Loucy (cell line): ENCODE data around the gene SH3RF3.

Experiments
- H2AFZ ChIP-seq: fragments of 200-600 bp; sonication (generic); 2 replicates; pipeline ENCODE4 v1.6.0; 2016; ENCODE audit warnings: antibody characterized with exemption, mild to moderate bottlenecking, low read length, moderate library complexity
- H3F3A ChIP-seq: fragments of 200-600 bp; 2 replicates; pipeline ENCODE4 v1.6.0; 2016; ENCODE audit warnings: antibody characterized with exemption, low read depth, mild to moderate bottlenecking
- H3K27me3 ChIP-seq: fragments of 200-600 bp; sonication (generic); 2 replicates; pipeline ENCODE4 v1.6.1; 2014; ENCODE audit warnings: low read length, mild to moderate bottlenecking; ENCODE audit not compliant: insufficient read depth, poor library complexity, severe bottlenecking
- H3K36me3 ChIP-seq: fragments of 200-600 bp; sonication (generic); 2 replicates; pipeline ENCODE4 v1.6.1; 2016; ENCODE audit warnings: low read length; ENCODE audit not compliant: insufficient read depth
- H3K4me1 ChIP-seq: fragments of 200-600 bp; sonication (generic); 2 replicates; pipeline ENCODE4 v1.5.1; 2014; ENCODE audit warnings: low read length, mild to moderate bottlenecking; ENCODE audit not compliant: insufficient read depth, poor library complexity, severe bottlenecking
- H3K4me2 ChIP-seq: fragments of 200-600 bp; sonication (generic); 2 replicates; pipeline ENCODE4 v1.6.0; 2014; ENCODE audit warnings: antibody characterized with exemption, low read length, low read depth, mild to moderate bottlenecking; ENCODE audit not compliant: poor library complexity, severe bottlenecking
- H3K4me3 ChIP-seq: fragments of 200-600 bp; sonication (generic); 2 replicates; pipeline ENCODE4 v1.5.1; 2014; ENCODE audit warnings: low read length, mild to moderate bottlenecking, mixed read lengths; ENCODE audit not compliant: poor library complexity, severe bottlenecking
- H3K79me2 ChIP-seq: fragments of 200-600 bp; sonication (generic); 2 replicates; pipeline ENCODE4 v1.6.1; 2014; ENCODE audit warnings: low read length; ENCODE audit not compliant: insufficient read depth
- H3K9ac ChIP-seq: fragments of 200-600 bp; sonication (generic); 2 replicates; pipeline ENCODE4 v1.6.0; 2014; ENCODE audit warnings: mild to moderate bottlenecking, low read depth, low read length, moderate library complexity; ENCODE audit not compliant: poor library complexity, severe bottlenecking
- H3K9me2 ChIP-seq: fragments of 200-600 bp; sonication (generic); replicated peaks from 2 replicates; pipeline ENCODE4 v1.6.1; 2016; ENCODE audit warnings: low read depth, low read length, mixed read lengths
- H3K9me3 ChIP-seq: fragments of 200-600 bp; sonication (generic); 2 replicates; pipeline ENCODE4 v1.6.1; 2014; ENCODE audit warnings: mild to moderate bottlenecking, antibody characterized with exemption, low read length, low read depth; ENCODE audit not compliant: insufficient read depth
- H4K20me1 ChIP-seq: fragments of 200-600 bp; sonication (generic); 2 replicates; pipeline ENCODE4 v1.6.0; 2014; ENCODE audit warnings: antibody characterized with exemption, low read length, mild to moderate bottlenecking; ENCODE audit not compliant: insufficient read depth, poor library complexity, severe bottlenecking
- EZH2phosphoT487 ChIP-seq: fragments of 200-600 bp; IDR thresholded peaks from 2 replicates; pipeline ENCODE4 v1.6.1; 2018; ENCODE audit warnings: antibody characterized with exemption, mild to moderate bottlenecking, moderate library complexity, borderline replicate concordance
- TF ChIP-seq, protein P1 (sequence below): fragments of 200-600 bp; sonication (generic); conservative IDR thresholded peaks from 2 replicates; pipeline ENCODE4 v1.5.1; 2014; ENCODE audit warnings: mild to moderate bottlenecking, antibody characterized with exemption, low read length

Gene SH3RF3

DNA sequence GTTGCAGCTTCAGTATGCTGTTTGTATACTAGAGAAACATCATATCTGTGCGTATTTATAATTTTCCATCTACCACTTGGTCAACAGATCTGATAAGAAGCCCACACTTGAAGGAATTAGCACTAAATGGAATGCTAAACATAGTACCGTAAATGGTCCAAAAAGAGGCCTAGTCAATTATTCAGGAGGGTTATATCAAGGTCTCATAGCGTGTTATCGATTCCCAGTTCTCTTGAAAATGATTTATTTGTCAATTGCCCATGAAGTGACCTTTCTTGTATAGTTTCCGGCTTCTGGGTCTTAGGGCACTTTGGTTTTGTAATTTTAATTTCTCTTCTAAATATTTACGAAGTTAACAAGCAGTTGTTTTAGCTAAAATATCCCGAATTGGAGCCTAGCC, 18.4 kb downstream of the SH3RF3 start:
- H3K4me1 ChIP-seq, result peaks cover 59% of the 10 kb centered on the region
- H3F3A ChIP-seq, result no peaks in the 10 kb centered on the region
- TF ChIP-seq EZH2phosphoT487, result no peak
- TF ChIP-seq, protein P1, sequence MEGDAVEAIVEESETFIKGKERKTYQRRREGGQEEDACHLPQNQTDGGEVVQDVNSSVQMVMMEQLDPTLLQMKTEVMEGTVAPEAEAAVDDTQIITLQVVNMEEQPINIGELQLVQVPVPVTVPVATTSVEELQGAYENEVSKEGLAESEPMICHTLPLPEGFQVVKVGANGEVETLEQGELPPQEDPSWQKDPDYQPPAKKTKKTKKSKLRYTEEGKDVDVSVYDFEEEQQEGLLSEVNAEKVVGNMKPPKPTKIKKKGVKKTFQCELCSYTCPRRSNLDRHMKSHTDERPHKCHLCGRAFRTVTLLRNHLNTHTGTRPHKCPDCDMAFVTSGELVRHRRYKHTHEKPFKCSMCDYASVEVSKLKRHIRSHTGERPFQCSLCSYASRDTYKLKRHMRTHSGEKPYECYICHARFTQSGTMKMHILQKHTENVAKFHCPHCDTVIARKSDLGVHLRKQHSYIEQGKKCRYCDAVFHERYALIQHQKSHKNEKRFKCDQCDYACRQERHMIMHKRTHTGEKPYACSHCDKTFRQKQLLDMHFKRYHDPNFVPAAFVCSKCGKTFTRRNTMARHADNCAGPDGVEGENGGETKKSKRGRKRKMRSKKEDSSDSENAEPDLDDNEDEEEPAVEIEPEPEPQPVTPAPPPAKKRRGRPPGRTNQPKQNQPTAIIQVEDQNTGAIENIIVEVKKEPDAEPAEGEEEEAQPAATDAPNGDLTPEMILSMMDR, result no peak
- no peak overlapping the region for H3K9ac ChIP-seq
- H3K79me2 ChIP-seq, result peaks cover 78% of the 10 kb centered on the region
- H3K36me3 ChIP-seq, result no peaks in the 10 kb centered on the region
- no peak overlapping the region for H3K4me2 ChIP-seq
- no peaks in the 10 kb centered on the region for H4K20me1 ChIP-seq
- H3K9me2 ChIP-seq, result no peaks in the 10 kb centered on the region
- H3K27me3 ChIP-seq, result no peaks in the 10 kb centered on the region
- no peak overlapping the region for H3K4me3 ChIP-seq
- H2AFZ ChIP-seq, result no peak overlapping the region
- no peaks in the 10 kb centered on the region for H3K9me3 ChIP-seq

DNA sequence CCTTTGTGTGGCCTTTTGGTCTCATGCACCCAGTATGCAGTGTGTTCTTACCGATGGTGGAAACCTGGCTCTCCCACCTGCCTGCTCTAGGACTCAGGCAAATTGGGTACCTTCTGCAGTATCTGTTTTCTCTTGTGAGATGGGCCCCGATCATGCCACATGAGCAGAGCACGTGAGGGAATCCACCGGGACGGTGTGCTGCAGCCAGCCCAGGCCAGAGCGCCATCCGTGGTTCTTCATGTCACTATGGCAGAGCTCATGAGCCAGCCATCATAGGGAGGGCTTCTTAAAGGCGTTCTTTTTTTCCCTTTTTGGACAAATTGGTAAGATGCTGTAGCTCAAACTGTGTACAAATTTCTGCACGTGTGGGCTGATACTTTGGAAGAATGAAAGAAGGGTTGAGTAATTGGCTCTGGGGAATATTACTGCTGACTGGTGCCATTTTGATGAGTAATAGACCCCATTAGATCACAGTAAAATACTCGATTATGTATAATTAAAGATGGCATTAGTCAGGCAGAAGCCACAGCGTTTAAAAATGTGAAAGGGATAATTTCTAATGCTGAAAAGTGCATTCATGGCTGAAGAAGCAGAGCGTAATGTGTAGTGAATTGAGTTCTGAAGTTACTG, 19.2 kb downstream of the SH3RF3 start:
- Histone ChIP-seq H3K4me2 (no peak overlapping the region), H3K79me2 (peaks cover 76% of the 10 kb centered on the region)

DNA sequence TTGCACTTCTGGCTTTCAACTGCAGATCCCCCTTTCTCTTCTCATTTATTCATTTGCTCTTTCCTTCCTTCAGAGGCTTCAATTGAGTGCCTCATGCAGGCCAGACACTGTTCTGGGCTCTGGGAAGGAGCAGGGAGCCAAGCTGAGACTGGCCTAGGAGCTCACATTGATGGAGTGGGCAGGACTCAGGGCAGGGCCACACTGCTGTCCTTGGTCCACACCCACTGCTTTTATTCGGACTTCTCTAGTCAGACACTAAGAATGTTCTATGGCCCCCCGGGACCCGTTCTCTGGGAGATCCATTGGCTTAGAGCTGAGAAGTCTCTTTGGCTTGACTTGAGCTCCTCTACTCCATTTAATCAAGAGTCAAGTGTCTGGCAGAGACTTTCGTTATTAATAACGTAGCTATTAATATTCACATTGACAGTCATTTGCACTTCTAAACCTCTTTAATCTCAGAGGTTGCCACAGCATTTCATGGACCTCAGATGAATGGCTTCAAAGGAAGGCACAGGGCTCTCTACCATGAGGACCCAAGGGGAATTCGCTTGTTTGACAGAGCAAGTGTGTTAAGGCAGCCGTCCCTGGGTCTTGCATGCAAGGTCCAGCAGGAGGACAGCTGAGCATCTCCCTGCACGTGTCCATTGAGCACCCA, 20.1 kb downstream of the SH3RF3 start:
- no peak for TF ChIP-seq EZH2phosphoT487
- TF ChIP-seq, protein P1, result no peak
- peaks cover 82% of the 10 kb centered on the region for H3K79me2 ChIP-seq

More for the DNA sequence above, 19.2 kb downstream of the SH3RF3 start:
- Histone ChIP-seq H3K9me2 (no peaks in the 10 kb centered on the region), H3K9ac (no peak overlapping the region), H2AFZ (no peak overlapping the region), H3K27me3 (no peaks in the 10 kb centered on the region), H3K9me3 (no peaks in the 10 kb centered on the region), H3K4me1 (peaks cover 51% of the 10 kb centered on the region), H3K36me3 (no peaks in the 10 kb centered on the region), H4K20me1 (no peaks in the 10 kb centered on the region), H3K4me3 (no peak overlapping the region), H3F3A (no peaks in the 10 kb centered on the region)
- no peak for TF ChIP-seq EZH2phosphoT487
- TF ChIP-seq, protein P1, result no peak

More for the DNA sequence above, 20.1 kb downstream of the SH3RF3 start:
- Histone ChIP-seq H3K4me1 (peaks cover 49% of the 10 kb centered on the region), H3K4me2 (no peak overlapping the region), H3K9ac (no peak overlapping the region), H3K9me2 (no peaks in the 10 kb centered on the region), H3K36me3 (no peaks in the 10 kb centered on the region), H2AFZ (no peak overlapping the region), H4K20me1 (no peaks in the 10 kb centered on the region), H3F3A (no peaks in the 10 kb centered on the region), H3K27me3 (no peaks in the 10 kb centered on the region), H3K4me3 (no peak overlapping the region), H3K9me3 (no peaks in the 10 kb centered on the region)
